GM12878 (cell line): ENCODE data around the gene PRKAG2. TPM values are rescaled to one million over a fixed set of nuclear protein-coding genes. Genes with fewer than 3 reads are reported as not detected.

Experiments used
- ATAC-seq: fragments of 200-7000 bp; cut with Tn5 transposase; 3 replicates; pipeline ENCODE4 v1.9.1; 2020; ENCODE audit warnings: mild to moderate bottlenecking, moderate library complexity
- BruUV-seq: library from RNA; stranded (reverse); fragments of 400-500 nt; replicated peaks from 2 replicates; lab custom pipeline; 2021; lab: Mats Ljungman, UMichigan
- CTCF ChIA-PET: fragments of 300-600 bp; sonication (Branson Sonifier 250); formaldehyde crosslinking; extraction: SDS; loops from one replicate; lab custom pipeline; 2021; ENCODE audit warnings: inconsistent platforms; lab: Yijun Ruan, JAX
- POLR2A ChIA-PET: fragments of 350-600 bp; formaldehyde crosslinking; extraction: SDS; loops from one replicate; lab custom pipeline; 2021; ENCODE audit warnings: inconsistent platforms; lab: Charles Lee
- RAD21 ChIA-PET: fragments of 300-600 bp; sonication (Branson Sonifier 250); formaldehyde crosslinking; loops from one replicate; lab custom pipeline; 2023; ENCODE audit warnings: antibody characterized with exemption; ENCODE audit not compliant: unreplicated experiment; lab: Charles Lee
- SMC1A ChIA-PET: fragments of 300-600 bp; sonication (Branson Sonifier 250); formaldehyde crosslinking; loops from one replicate; lab custom pipeline; 2023; ENCODE audit not compliant: unreplicated experiment, uncharacterized antibody; lab: Charles Lee
- DNase-seq: peaks from one replicate; pipeline ENCODE4 v3.0.0-alpha.2; 2011; ENCODE audit warnings: low read depth, low spot score
- FAIRE-seq: peaks from 3 replicates; lab custom pipeline; 2011; peaks lifted over from hg19 to GRCh38; lab: Jason Lieb, UNC
- H2AFZ ChIP-seq: 2 replicates; pipeline ENCODE4 v1.6.0; 2011; ENCODE audit warnings: low read depth, low read length, control low read depth; ENCODE audit not compliant: control insufficient read depth
- H3K27ac ChIP-seq: 2 replicates; pipeline ENCODE4 v1.5.1; 2011; ENCODE audit warnings: control low read depth; ENCODE audit not compliant: control insufficient read depth, insufficient read depth
- H3K27me3 ChIP-seq, 2 experiments: replicated peaks in 1 of 2; 2 replicates each; pipeline versions ENCODE4 v1.6.0 to v1.6.1; 2011; ENCODE audit warnings: low read length in 1 of 2; ENCODE audit not compliant: control insufficient read depth in 2 of 2, insufficient read depth in 2 of 2
- H3K36me3 ChIP-seq, 2 experiments: 2 replicates each; pipeline ENCODE4 v1.5.1; 2011; ENCODE audit warnings: low read length in 1 of 2; ENCODE audit not compliant: control insufficient read depth in 2 of 2, insufficient read depth in 2 of 2
- H3K4me1 ChIP-seq: 2 replicates; pipeline ENCODE4 v1.6.1; 2011; ENCODE audit warnings: mild to moderate bottlenecking, low read length, moderate library complexity, mixed read lengths; ENCODE audit not compliant: control insufficient read depth, insufficient read depth
- H3K4me2 ChIP-seq: 2 replicates; pipeline ENCODE4 v1.6.0; 2011; ENCODE audit warnings: control low read depth; ENCODE audit not compliant: control insufficient read depth, insufficient read depth
- H3K4me3 ChIP-seq: fragments of 200-600 bp; sonication (generic); 2 replicates; pipeline ENCODE4 v1.5.1; 2016
- H3K79me2 ChIP-seq: 2 replicates; pipeline ENCODE4 v1.6.0; 2011; ENCODE audit warnings: low read length; ENCODE audit not compliant: control insufficient read depth, insufficient read depth
- H3K9ac ChIP-seq: 2 replicates; pipeline ENCODE4 v1.8.0; 2011; ENCODE audit warnings: low read length, control low read depth, mixed read lengths; ENCODE audit not compliant: control insufficient read depth, insufficient read depth
- H3K9me3 ChIP-seq: replicated peaks from 3 replicates; pipeline ENCODE4 v1.5.1; 2011; ENCODE audit warnings: mild to moderate bottlenecking, low read length; ENCODE audit not compliant: control insufficient read depth, insufficient read depth
- H4K20me1 ChIP-seq: 2 replicates; pipeline ENCODE4 v1.6.0; 2011; ENCODE audit not compliant: control insufficient read depth, insufficient read depth
- CHD4 ChIP-seq: fragments of 200-600 bp; sonication (generic); IDR thresholded peaks from 2 replicates; pipeline ENCODE4 v1.6.1; 2016; ENCODE audit warnings: mild to moderate bottlenecking
- CREB1 ChIP-seq: IDR thresholded peaks from 2 replicates; pipeline ENCODE4 v1.6.1; 2012; ENCODE audit warnings: low read depth, mild to moderate bottlenecking, inconsistent platforms
- ETV6 ChIP-seq, 2 experiments: fragments of 450-650 bp in 1 of 2; IDR thresholded peaks in 1 of 2; conservative IDR thresholded peaks in 1 of 2; 2 replicates each; pipeline ENCODE4 v1.6.1; 2014; ENCODE audit warnings: antibody characterized with exemption in 1 of 2, borderline replicate concordance in 1 of 2, low read depth in 1 of 2, mild to moderate bottlenecking in 1 of 2, moderate library complexity in 1 of 2
- MYC ChIP-seq: IDR thresholded peaks from 2 replicates; pipeline ENCODE4 v1.6.1; 2011; ENCODE audit warnings: mild to moderate bottlenecking, low read length, moderate library complexity, inconsistent platforms; ENCODE audit not compliant: insufficient read depth, insufficient replicate concordance, insufficient read length, severe bottlenecking
- RAD21 ChIP-seq: IDR thresholded peaks from 2 replicates; pipeline ENCODE4 v1.6.1; 2011; ENCODE audit warnings: mild to moderate bottlenecking, low read depth, low read length, moderate library complexity; ENCODE audit not compliant: insufficient read depth
- RB1 ChIP-seq: fragments of 450-650 bp; formaldehyde crosslinking; IDR thresholded peaks from 2 replicates; pipeline ENCODE4 v1.6.1; 2017; ENCODE audit warnings: mild to moderate bottlenecking, borderline replicate concordance
- SP1 ChIP-seq: IDR thresholded peaks from one replicate; pipeline ENCODE4 v1.6.1; 2011; ENCODE audit warnings: low read depth, low read length
- WRNIP1 ChIP-seq: IDR thresholded peaks from 2 replicates; pipeline ENCODE4 v1.6.1; 2011; ENCODE audit warnings: low read depth, low read length, improper control_type of control experiment, borderline replicate concordance
- ZNF384 ChIP-seq: IDR thresholded peaks from 2 replicates; pipeline ENCODE4 v1.6.1; 2012; ENCODE audit warnings: low read depth, mild to moderate bottlenecking, low read length, improper control_type of control experiment, borderline replicate concordance
- WGBS: methylation state at CpG from one replicate; pipeline ENCODE4 v1.1.6; 2016; ENCODE audit warnings: low lambda C conversion rate; ENCODE audit not compliant: insufficient replicate concordance, insufficient coverage; ENCODE audit errors: missing lambda C conversion rate; 5-methylcytosine and 5-hydroxymethylcytosine counted together
- in situ Hi-C: fragments of 300-500 bp; cut with MboI; formaldehyde crosslinking; loops from 9 replicates; pipeline ENCODE4 v1.14.3; 2018; ENCODE audit warnings: mixed read lengths
- intact Hi-C: fragments of 100-400 bp; cut with micrococcal nuclease; formaldehyde crosslinking; loops from one replicate; pipeline ENCODE4 v1.14.2; 2022; ENCODE audit not compliant: unreplicated experiment
- polyA plus RNA-seq, 11 experiments: library from polyadenylated mRNA; depleted of rRNA in 4 of 11; unstranded in 6 of 11; stranded (reverse) in 5 of 11; fragments of >200 nt; fragmentation: Nextera tagmentation in 4 of 11; fragmentation: Illumina TruSeq in 1 of 11; extraction: Ambion mirVana in 4 of 11; extraction: Trizol in 1 of 11; gene quantifications; 1 replicate in 1 of 11; 2 replicates in 10 of 11; pipeline versions ENCODE4 v1.2.1 to v1.2.3, GENCODE V29; 2011 to 2016; ENCODE audit warnings: inconsistent platforms in 2 of 11, missing spikeins in 2 of 11, low read depth in 1 of 11
- total RNA-seq, 4 experiments: library from RNA; depleted of rRNA in 3 of 4; stranded (reverse); fragments of >200 nt in 3 of 4; fragmentation: Illumina TruSeq in 1 of 4; extraction: Trizol in 1 of 4; gene quantifications; 2 replicates each; pipeline versions ENCODE4 v1.2.1 to v1.2.3, GENCODE V29; 2013 to 2021
- TF ChIP-seq, protein P1 (sequence below): fragments of 450-650 bp; IDR thresholded peaks from 2 replicates; pipeline ENCODE4 v1.6.1; 2017; ENCODE audit warnings: antibody characterized with exemption, mild to moderate bottlenecking, moderate library complexity
- TF ChIP-seq, protein P2 (sequence below), 3 experiments: IDR thresholded peaks in 2 of 3; conservative IDR thresholded peaks in 1 of 3; 2 replicates each; pipeline ENCODE4 v1.5.1; 2011; ENCODE audit warnings: low read depth in 3 of 3, low read length in 3 of 3, mild to moderate bottlenecking in 3 of 3, control low read depth in 2 of 3, moderate library complexity in 2 of 3, inconsistent platforms in 1 of 3, mixed read lengths in 1 of 3; ENCODE audit not compliant: control insufficient read depth in 2 of 3, insufficient read depth in 1 of 3; ENCODE audit errors: extremely low read depth in 1 of 3

The PRKAG2 gene
- total and polyA plus RNA-seq, 10 of the 15 experiments (the other 5 are each of a cell fraction or from before 2014, with no cell fraction given): 3.4 to 8.9 (median 6.8) TPM

DNA sequence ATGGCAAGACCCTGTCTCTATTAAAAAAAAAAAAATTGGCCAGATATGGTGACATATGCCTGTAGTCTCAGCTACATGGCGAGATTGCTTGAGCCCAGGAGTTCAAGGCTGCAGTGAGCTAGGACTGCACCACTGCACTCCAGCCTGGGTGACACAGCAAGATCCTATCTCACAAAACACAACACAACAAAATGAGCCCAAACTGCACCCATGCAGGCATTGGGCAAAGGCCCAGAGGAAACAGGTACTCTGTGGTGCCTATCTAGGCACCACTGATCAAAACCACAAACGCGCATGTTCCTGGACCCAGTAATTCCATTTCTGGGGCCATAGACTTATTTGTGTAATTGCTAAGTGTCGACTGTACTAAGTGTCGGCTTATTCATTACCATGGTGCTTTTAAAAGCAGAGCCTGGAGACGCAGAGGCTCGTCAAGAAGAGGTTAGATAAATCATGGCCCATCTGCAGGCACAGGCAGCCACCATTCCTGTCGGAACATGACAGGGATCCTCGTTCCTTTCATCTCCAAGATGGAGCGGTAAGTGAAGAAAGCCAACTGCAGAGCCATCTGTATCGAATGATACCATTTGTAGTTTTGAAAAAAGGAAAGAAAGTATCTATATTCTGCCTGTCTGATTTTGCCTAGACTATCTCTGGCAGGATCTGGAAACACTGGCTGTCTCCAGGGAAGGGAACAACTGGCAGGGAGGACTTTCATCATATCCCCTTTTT is 196.9 kb downstream of the PRKAG2 start:
- ATAC-seq (no peak), FAIRE-seq (no peak), DNase-seq (no peak)
- BruUV-seq: no TSS peak
- Histone ChIP-seq H3K9me3 (no peaks in the 10 kb centered on the region), H3K9ac (no peak overlapping the region), H4K20me1 (no peaks in the 10 kb centered on the region), H3K27ac (no peak overlapping the region), H3K4me2 (no peak overlapping the region), H3K4me1 (no peaks in the 10 kb centered on the region), H3K36me3 (no peaks in the 10 kb centered on the region), H2AFZ (no peak overlapping the region), H3K4me3 (no peak overlapping the region), H3K27me3 (no peaks in the 10 kb centered on the region; a peak in 1 of 4 replicates), H3K79me2 (no peaks in the 10 kb centered on the region)
- intact Hi-C loops (no loop called here), in situ Hi-C loops (no loop called here)
- POLR2A ChIA-PET: no interaction called here
- CTCF ChIA-PET: no interaction called here
- WGBS: 60% methylated on average over 11 of the region's 11 CpGs
- SMC1A ChIA-PET: no interaction called here
- no peak for TF ChIP-seq MYC
- no peak for TF ChIP-seq SP1
- no peak for TF ChIP-seq ZNF384
- TF ChIP-seq, protein P1, sequence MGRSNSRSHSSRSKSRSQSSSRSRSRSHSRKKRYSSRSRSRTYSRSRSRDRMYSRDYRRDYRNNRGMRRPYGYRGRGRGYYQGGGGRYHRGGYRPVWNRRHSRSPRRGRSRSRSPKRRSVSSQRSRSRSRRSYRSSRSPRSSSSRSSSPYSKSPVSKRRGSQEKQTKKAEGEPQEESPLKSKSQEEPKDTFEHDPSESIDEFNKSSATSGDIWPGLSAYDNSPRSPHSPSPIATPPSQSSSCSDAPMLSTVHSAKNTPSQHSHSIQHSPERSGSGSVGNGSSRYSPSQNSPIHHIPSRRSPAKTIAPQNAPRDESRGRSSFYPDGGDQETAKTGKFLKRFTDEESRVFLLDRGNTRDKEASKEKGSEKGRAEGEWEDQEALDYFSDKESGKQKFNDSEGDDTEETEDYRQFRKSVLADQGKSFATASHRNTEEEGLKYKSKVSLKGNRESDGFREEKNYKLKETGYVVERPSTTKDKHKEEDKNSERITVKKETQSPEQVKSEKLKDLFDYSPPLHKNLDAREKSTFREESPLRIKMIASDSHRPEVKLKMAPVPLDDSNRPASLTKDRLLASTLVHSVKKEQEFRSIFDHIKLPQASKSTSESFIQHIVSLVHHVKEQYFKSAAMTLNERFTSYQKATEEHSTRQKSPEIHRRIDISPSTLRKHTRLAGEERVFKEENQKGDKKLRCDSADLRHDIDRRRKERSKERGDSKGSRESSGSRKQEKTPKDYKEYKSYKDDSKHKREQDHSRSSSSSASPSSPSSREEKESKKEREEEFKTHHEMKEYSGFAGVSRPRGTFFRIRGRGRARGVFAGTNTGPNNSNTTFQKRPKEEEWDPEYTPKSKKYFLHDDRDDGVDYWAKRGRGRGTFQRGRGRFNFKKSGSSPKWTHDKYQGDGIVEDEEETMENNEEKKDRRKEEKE: no peak
- TF ChIP-seq RB1: no peak
- TF ChIP-seq, protein P2, sequence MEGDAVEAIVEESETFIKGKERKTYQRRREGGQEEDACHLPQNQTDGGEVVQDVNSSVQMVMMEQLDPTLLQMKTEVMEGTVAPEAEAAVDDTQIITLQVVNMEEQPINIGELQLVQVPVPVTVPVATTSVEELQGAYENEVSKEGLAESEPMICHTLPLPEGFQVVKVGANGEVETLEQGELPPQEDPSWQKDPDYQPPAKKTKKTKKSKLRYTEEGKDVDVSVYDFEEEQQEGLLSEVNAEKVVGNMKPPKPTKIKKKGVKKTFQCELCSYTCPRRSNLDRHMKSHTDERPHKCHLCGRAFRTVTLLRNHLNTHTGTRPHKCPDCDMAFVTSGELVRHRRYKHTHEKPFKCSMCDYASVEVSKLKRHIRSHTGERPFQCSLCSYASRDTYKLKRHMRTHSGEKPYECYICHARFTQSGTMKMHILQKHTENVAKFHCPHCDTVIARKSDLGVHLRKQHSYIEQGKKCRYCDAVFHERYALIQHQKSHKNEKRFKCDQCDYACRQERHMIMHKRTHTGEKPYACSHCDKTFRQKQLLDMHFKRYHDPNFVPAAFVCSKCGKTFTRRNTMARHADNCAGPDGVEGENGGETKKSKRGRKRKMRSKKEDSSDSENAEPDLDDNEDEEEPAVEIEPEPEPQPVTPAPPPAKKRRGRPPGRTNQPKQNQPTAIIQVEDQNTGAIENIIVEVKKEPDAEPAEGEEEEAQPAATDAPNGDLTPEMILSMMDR (IDR thresholded peaks at IDR 0.05 in 2 of 3, conservative IDR thresholded peaks at IDR 0.05 in 1 of 3; ENCODE audit: control insufficient read depth in 2 of 3, extremely low read depth in 1 of 3, insufficient read depth in 1 of 3, low read depth in 3 of 3, low read length in 3 of 3): no peak
- TF ChIP-seq ETV6 (conservative IDR thresholded peaks at IDR 0.05 in 1 of 2, IDR thresholded peaks at IDR 0.05 in 1 of 2; ENCODE audit: borderline replicate concordance in 1 of 2, low read depth in 1 of 2): no peak
- TF ChIP-seq CHD4: no peak
- no peak for TF ChIP-seq CREB1
- TF ChIP-seq WRNIP1: no peak
- no peak for TF ChIP-seq RAD21
- RAD21 ChIA-PET: no interaction called here
